Measurements from ENCODE around the gene CHODL.

CHODL gene, protein sequence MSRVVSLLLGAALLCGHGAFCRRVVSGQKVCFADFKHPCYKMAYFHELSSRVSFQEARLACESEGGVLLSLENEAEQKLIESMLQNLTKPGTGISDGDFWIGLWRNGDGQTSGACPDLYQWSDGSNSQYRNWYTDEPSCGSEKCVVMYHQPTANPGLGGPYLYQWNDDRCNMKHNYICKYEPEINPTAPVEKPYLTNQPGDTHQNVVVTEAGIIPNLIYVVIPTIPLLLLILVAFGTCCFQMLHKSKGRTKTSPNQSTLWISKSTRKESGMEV
- 0.12 to 0.62 (median 0.28) reads per million in 4 experiments for total RNA-seq

DNA sequence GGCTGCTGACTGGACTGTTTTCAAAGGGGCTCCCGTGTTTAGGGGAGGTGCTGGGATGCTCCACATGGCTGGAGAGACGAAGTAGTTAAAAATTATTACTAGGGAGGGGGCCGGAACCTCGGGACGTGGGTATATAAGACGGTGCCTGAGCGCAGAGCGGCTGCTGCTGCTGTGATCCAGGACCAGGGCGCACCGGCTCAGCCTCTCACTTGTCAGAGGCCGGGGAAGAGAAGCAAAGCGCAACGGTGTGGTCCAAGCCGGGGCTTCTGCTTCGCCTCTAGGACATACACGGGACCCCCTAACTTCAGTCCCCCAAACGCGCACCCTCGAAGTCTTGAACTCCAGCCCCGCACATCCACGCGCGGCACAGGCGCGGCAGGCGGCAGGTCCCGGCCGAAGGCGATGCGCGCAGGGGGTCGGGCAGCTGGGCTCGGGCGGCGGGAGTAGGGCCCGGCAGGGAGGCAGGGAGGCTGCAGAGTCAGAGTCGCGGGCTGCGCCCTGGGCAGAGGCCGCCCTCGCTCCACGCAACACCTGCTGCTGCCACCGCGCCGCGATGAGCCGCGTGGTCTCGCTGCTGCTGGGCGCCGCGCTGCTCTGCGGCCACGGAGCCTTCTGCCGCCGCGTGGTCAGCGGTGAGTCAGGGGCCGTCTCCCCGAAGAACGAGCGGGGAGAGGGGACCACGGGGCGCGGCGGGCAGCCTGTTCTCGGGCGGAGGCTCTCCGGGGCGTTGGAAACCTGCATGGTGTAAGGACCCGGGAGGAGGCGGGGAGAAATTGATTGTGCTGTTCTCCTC lies at the start of gene CHODL:
CHODL (plus strand) TSS at position 163 of the 793 bp plus-strand sequence; CDS start at position 554, 391 bp downstream.
- no peak for DNase-seq

DNA sequence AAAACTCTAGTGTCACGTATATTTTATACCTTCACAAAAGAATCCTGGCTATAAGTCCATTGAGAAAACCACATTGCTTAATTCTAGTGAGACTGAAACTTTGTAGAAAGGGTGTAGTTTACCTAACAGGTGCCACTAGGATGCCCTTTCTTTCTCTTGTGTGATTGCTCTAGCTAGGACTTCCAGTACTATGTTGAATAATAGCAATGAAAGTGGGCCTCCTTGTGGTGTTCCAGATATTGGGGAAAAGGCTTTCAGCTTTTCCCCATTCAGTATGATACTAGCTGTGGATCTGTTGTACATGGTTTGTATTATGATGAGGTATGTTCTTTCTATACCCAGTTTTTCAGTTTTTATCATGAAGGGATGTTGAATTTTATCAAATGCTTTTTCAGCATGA lies 39.7 kb upstream of the CHODL start:
- no peak for DNase-seq

GRCh38 chr21:18218331-18218730 lies 26.3 kb upstream of the CHODL start:
- DNase-seq, result no peak

- DNase-seq, result no peak
Measured at GRCh38 chr21:18220498-18220897, 24.1 kb upstream of the CHODL start.

- no peak for DNase-seq
Measured at GRCh38 chr21:18222346-18222745, 22.3 kb upstream of the CHODL start.

- no peak for DNase-seq
Measured at GRCh38 chr21:18228060-18228739, 16.4 kb upstream of the CHODL start.

GRCh38 chr21:18235545-18235944 lies 9.1 kb upstream of the CHODL start:
- DNase-seq, result no peak

GRCh38 chr21:18245464-18245967 lies 883 bp downstream of the CHODL start:
- no peak for DNase-seq

DNA sequence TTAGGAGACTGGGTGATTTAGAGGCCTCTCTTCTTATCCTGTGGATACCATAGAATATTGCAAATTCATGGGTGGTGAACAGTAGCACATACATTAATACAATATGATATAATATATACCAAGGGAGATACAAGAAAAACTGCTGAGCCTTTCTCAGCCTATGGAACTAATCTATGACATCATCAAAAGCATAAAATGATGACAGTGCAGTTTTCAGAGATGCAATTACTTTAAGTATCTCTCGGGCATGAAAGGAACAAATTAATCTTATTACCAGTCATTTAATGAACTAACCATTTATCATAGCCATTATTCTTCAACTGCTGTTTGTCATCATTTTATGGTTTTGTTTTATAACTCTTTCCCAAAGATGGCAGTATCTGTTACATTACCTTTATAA lies 3.5 kb downstream of the CHODL start:
- DNase-seq, result no peak

DNA sequence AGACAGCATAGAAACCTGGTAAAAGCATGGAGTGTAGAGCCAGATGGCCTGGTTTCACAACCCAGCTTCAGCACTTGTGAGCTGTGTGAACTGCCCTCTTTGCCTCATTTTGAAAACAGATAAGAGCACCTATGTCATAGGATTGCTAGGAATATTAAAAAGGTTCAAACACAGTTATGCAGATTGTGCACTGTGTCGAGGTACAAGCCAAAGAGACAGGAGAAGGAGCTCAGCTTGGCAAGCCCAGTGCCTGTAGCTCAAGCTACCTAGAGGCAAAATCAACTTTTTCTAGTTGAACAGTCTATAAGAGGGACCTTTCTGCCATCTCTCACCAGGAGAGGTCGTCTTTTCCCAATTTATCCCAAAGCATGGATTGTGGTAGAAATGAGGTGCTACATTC lies 5.0 kb downstream of the CHODL start:
- no peak for DNase-seq

GRCh38 chr21:18251065-18251464 lies 6.4 kb downstream of the CHODL start:
- DNase-seq, result no peak

DNA sequence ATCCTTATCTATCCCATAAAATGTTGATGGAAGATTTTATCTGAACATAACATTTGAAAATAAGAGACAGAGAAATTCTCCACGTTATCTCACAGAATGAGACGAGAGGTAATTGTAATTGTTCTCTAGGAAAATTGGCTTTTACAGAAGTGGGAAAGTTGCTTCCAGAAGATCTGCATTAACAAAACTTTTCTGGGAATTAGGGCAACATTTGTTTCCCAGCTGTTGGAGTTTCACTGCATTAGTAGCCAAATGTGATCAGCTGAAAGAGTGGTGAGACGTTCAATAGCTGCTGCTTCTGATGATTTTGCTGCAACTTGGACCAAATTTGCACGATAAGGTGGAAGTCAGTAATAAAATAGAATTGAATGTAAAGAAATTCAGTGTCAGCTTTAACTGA lies 7.6 kb downstream of the CHODL start:
- DNase-seq, result no peak

GRCh38 chr21:18252680-18253079 lies 8.0 kb downstream of the CHODL start:
- no peak for DNase-seq

DNA sequence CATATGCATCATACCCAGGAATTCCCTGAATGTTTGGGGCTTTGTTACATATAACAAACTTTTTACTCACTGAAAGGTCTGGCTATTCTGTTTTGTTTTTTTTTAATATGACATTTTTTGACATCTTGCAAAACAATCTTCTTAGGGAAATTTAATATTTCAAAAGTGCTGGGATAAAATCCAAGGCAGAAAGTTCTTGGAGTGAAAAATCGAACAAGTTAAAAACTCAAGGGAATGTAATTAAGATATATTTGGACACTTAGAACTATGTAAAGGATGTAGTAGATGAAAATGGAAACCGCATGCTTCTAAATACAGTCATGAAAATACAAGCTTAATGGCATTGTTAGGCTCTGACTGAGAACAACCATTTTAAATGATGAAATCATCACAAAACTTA lies 8.6 kb downstream of the CHODL start:
- DNase-seq, result no peak

GRCh38 chr21:18253799-18254198 lies 9.2 kb downstream of the CHODL start:
- DNase-seq, result no peak

- DNase-seq, result no peak
Measured at GRCh38 chr21:18265944-18266343, 21.3 kb downstream of the CHODL start.

DNA sequence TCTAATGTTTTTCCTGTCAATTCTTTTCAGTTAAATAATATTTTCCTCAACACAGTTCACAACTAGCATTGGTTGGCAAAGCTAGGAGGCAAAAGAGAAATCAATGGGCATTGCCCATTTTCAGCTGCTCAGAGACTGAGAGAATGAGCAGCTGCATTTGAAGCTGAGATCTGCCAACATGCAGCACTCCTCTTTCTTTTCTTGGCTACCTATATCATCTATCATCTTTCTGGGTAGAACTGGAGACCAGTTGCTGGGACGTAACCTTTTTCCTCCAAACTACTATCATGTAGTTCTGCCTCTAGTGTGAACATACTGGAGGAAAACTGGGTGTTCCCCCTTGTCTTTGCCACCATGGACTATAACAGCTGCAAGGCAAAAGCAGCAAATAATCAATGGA lies 22.9 kb downstream of the CHODL start:
- DNase-seq, result no peak

- no peak for DNase-seq
Measured at GRCh38 chr21:18268906-18269305, 24.3 kb downstream of the CHODL start.

- no peak for DNase-seq
Measured at GRCh38 chr21:18269856-18270255, 25.2 kb downstream of the CHODL start.

DNA sequence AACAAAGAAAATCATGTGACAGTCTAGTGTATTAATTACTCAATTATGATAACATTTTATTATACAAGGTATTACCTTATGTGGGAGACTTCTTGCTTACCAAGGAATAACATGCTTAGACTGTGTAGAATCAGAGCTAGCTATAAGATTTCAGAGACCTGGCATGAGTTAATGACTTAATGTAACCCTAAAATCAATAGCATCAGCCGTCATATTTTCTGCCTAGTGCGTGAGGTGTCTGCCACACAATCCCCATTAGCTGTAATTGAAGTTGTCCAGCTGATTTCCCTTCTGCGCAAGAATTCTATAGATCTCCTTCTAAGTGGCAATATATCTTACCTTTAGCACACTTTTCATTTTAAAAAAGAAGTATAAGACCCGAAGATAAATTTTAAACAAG lies 28.8 kb downstream of the CHODL start:
- DNase-seq, result no peak

DNA sequence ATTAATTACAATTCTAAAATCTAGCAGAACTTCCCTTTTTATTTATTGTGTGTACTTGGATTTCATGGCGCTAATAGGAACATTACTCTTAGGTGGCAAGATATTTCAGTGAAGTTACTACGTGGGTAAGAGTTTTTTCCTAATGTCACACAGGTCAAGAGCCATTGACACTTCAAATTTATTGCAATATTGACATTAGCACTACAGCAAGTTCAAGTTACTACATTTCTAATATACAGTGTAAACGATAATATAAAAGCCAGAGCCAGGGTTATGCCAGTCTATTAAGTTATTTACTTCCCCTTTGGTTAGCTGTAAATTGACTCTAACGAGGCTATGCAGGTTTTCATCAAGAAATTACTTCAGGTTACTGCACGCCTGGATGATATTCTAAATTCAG lies 29.7 kb downstream of the CHODL start:
- no peak for DNase-seq

GRCh38 chr21:18275781-18276180 lies 31.1 kb downstream of the CHODL start:
- DNase-seq, result no peak

DNA sequence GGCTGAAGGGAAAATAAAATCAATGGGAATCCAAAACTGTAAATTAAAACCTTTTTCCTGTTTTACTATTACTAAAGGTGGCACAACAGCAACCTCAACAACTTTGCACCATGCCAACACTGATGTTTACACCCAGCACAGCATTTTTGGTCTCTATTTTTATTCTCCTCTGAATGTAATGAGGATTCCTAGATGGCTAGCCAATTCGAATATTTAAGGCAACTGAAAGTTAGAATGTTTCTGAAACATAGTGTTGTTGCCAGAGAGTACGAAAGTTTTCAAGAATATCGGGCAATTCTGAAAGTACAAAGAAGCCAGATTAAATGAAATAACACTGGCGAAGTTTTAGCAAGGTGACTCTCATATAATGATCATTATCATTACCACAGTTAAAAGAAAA lies 40.7 kb downstream of the CHODL start:
- no peak for DNase-seq

GRCh38 chr21:18289876-18290275 lies 45.2 kb downstream of the CHODL start:
- DNase-seq, result no peak
